Measurements from ENCODE around the gene MEGF11.

The MEGF11 gene

DNA sequence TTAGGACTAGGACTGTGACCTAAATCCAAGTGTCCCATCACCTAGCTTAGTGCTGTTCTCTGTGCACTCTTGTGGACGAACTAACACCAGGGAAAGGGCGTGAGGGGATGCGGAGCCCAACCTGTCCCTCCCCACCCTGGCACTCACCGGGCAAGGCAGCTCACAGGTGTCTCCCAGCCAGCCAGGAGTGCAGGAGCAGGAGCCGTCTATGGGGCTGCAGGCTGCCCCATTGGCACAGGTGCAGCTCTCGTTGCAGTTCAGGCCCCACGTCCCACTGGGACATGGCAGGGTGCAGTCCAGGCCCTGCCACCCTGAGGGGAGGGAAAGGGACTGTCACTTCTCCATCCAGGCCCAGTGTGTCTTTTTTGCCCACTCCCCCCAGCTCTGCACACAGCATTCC lies 324.0 kb downstream of the MEGF11 start:
- no peak for DNase-seq

DNA sequence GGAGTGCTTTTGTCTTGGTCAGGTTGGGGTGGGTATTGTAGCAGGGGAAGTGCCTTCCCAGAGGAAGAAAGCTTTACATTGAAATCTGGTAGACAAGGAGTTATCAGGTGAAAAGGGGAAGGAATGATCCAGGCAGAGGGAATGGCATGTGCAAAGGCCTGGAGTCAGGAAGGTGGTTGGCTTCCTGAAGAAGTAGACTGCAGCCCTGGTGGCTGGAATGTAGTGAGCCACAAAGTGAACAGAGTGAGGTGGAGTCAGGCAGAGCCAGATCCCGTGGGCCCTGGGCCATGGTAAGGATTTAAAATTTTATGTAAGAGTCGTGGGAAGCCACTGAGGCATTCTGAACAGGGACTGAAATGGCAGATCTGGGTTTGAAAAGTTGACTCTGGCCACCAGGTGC lies 326.0 kb downstream of the MEGF11 start:
- DNase-seq, result no peak

DNA sequence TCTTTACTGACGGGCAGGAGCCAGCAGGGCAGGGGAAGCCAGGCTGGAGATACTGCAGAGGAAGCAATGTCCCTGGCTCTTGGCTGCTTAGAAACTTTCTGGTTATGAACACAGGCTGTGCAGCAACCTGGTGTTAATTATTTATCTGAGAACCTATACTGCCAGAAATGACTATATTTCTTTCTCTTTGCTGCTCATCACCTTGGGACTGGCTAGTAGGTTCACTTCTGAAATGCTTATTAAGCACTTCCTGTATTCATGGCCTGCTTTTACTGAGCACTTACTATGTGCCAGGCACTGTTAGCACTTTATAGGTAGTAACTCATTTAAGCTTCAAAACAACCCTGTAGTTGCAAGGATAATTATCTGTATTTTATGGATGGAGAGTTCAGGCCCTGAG lies 326.7 kb downstream of the MEGF11 start:
- no peak for DNase-seq

DNA sequence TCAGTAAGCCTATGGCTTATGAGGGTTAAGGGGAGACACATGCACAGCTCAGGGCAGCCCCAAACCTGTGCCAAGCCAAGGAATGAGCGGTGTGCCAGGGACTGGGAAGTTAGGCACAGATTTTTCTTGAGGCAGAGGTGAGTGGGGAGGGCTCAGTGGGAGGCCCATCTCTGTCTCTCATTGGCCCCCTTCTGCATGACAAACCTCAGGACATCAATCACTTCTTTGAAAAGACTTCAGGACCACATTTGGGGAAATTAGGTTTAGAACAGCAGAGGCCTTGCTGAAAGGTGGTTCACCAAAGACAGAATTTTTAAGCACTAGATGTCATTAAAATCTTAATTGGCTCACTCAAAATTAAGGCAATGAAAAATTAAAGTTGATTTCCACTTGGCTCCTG lies 327.1 kb downstream of the MEGF11 start:
- DNase-seq, result no peak

DNA sequence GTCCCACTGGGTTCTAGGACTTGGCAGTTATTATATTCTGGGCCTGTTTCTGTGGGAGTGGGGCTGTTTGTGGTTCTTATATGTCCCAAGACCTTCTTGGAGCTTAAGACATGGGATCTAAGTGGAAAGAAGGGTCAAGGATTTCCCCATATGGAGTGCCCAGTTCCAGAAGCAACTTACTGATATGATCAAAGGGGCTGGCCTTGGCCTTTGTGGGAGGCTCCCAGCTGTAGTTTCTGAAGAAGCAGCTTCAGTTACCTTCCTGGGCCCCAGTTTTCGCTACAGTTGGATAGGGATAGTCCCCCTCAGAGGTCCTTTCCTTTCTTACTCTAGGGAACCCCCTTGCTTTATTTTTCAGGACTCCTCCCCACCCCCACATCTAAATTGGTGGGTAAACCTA lies 328.2 kb downstream of the MEGF11 start:
- no peak for DNase-seq

DNA sequence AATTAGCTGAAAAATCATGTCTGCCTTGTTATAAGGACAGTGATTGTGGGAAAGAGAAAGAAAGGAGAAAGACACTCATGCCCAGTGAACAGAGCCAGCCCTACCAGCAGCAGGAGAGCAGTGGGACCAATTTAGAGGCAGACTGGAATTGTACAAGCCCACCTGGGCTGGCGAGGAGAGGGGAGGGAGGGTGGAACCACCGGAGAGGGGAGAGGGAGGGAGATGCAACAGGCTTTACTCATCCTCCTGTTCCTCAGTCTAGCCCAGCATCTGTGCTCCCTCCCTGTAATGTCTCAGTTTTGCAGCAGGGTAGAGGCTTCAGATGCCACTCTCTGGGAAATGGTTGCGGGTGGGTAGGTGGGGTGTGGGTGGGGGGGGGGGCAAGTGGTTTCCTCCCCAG lies 329.5 kb downstream of the MEGF11 start:
- DNase-seq, result no peak

DNA sequence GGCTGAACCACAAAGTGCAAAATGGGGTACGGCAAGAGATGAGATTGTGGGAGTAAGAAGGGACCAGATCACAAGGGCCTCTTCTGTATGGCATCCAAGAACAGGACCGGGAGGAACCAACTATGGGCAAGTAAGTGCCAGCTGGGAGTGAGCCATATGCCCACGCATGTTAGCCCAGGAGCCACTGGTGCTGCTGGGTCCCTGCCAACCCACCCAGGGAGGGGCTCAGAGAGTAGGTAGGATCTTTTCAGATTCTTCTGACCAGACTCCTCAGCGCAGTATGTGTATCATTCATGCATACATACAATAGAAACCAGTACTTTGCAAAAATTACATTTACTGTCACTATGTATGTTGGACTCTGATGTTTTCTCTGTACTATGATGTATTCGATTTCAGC lies 330.3 kb downstream of the MEGF11 start:
- DNase-seq, result no peak

DNA sequence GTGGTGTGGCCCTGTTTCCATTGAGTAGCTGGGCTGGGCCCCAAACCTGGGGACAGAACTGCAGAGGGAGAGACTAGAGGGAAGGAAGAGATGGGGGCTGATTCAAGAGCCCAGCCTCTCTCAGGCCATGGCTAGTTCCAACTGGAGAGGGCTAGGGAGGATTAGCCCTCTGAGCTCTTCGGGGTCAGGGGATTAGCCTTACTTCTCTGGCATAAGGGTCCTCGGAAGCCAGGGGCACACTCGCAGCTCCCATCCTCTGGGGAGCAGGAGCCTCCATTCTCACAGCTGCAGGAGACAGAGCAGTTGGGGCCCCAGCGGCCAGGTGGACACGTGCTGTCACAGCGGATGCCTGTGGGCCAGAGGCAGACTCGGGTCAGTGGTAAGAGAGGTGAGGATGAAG lies 330.9 kb downstream of the MEGF11 start:
- no peak for DNase-seq

DNA sequence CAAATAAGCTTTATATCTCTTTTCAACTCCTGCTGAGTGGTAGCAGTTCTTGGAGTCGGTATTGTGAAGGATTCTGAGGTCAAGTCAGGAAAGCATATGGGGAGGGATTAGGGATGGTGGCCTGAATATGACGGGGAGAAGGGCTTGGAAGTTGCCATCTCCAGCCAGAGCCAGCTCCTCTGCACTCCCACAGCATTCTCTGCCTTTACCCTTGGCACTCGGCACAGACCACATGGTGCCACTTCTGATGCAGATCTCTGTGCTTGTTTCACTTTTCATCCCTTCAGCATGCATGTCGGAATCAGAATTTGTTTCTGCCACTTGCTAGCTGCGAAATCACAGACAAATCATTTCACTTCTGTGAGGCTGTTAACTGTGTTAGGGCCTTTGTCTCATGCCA lies 331.8 kb downstream of the MEGF11 start:
- DNase-seq, result no peak

DNA sequence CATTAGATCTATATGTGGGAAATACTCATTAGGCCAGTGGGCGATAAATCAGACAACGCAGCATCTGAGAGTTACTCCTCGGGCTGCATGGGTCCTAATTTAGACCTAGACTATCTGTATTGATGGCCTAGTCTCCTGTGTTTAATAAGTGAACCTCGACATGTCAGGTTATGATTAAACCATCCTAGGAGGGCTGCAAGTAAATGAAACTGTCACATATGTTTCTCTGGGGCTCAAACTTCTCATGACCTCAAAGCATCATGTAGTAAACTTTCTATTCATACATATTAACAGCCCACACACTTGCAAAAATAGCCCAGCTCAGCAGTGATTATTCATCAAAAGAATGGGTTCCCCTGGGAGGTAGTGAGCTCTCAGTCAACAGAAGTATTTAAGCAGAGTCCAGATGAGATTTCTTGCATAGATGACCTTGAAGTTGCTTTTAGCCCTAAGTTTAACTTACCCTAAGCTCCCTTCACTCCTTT lies 332.7 kb downstream of the MEGF11 start:
- DNase-seq, result no peak

DNA sequence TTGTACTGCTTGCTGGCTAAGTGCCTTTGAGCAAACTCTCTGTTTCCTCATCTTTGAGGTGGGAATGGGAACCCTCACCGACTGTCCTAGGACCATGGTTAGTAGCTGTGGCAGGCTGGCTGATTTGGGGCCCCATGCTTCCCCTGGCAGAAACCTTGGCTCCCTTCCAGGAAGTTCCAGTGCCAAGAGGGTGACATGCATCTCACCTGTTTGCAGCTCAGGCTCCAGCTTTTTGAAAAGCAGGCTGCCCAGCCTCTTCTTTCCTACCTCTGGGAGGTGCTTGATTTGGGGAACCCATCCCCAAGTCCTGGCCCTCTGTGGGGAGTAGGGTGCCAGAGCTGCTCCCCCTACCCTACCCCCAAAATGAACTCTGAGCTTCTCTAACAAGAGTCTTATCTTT lies 333.4 kb downstream of the MEGF11 start:
- DNase-seq, result no peak

DNA sequence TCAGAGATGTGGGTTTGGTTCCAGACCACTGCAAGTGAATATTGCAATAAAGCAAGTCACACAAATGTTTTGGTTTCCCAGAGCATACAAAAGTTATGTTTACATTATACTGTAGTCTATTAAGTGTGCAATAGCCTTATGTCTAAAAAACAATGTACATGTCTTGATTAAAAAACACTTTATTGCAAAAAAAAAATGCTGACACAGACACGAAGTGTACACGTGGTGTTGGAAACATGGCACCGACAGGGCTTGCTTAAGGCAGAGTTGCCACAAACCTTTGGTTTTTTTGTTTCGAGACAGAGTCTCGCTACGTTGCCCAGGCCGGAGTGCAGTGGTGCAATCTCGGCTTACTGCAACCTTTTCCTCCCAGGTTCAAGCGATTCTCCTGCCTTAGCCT lies 334.2 kb downstream of the MEGF11 start:
- DNase-seq, result no peak

DNA sequence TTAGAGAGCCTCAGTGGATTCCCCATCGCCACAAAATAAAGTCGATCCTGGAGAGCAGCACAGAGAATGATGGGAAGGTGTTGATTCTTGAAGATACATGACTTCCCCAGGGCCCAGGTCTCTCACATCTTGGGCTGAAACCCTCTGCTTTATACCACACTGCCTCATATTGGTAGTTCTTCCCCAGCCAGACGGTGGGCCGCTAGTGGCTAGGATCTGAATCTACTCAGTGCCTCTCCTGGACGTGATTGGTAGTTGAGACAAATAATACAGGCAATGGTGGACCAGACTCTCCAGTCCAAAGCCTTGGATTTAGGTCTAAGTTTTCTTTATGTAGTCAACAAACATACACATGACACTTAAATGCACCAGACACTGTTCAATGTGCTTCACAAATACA lies 334.6 kb downstream of the MEGF11 start:
- no peak for DNase-seq

DNA sequence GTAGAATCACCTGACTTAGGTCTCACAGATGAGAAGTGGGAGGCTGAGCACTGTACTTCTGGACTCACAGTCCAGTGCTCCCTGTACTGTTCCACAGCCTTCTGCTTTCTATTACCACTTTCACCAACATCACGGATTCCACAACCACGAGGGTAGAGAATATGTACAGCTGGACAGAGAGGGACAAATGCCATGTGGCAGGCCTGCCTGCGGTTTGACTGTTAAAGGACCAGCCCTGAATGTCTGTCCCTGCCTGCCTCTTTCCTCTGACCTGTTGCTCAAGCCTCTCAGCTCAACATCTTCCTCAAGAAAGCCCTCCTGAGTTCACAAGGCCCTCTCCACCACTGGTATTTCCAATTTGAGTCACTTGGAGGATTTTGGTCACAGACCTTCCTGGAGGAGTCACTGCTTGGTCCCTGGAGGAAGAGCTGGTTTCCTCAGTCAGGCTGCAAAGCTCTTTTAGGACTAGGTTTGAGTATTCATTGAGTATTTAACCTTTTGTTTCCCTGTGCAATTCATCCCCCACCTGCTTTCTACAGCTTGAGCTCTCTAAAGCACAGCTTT lies 335.1 kb downstream of the MEGF11 start:
- no peak for DNase-seq

DNA sequence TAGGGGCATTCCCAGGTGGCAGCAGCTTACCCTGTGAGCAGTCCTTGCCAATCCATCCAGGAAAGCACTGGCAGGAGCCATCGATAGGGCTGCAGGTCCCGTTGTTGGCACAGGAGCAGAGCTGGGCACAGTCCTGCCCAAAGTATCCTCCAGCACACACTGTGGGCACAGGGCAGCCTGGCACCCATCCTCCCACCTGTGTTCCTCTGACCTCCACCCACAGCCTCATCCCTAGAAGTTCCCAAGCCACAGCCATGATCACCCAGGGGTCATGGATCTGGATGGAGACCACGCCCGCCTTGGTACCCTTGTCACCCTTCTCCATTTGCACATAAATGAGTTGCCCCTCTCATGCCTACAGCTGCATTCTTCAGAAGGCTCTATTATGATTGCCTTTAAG lies 335.6 kb downstream of the MEGF11 start:
- DNase-seq, result no peak

DNA sequence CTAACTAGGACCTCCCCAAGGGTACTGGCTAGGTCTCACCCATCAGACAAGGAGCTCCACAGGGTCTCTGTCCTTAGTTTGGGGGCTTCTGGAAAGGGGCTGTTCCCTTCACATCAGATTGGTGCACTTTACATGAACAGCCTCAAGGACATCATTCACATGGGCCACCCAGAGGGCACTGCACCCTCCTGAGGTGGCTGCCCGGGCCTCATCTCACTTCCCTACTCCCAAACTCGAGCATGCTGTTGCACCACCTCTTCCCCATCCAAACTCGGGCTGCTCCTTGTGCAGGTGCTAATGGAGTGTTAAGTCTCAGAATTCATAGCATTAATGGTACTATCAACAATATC lies 336.2 kb downstream of the MEGF11 start:
- no peak for DNase-seq

DNA sequence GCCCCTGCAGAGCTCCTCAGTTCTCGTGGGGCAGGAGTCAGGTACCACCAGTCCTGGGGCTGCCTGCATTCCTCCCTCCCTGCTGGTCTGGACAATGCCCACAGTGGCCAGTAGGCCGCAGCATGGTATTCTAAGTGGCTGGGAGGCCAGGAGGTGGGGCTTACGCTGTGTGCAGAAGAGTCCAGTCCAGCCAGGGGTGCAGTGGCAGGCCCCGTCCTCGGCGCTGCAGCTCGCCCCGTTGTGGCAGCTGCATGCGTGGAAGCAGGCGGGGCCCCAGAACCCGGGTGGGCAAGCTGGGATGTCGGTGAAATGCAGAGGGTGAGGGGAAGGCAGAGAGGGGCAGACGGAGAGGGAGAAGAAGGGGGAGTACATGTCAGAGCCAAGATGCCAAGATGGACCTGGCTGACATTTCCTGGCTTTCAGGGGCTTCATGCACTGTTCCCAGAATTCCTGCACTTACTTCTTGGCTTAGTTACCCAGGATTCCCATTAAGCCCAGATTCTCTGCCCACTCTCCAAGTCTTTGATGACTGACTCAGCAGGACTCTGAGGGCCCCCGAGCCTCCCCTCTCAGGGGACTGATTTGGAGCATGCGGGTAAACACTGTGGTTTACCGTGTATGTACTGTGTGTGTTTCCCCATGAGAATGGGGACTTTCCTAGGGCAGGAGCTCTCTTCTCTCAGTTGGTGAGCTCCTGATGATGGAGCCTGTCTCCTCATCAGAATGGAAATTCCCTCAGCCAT lies 336.7 kb downstream of the MEGF11 start:
- DNase-seq, result no peak

DNA sequence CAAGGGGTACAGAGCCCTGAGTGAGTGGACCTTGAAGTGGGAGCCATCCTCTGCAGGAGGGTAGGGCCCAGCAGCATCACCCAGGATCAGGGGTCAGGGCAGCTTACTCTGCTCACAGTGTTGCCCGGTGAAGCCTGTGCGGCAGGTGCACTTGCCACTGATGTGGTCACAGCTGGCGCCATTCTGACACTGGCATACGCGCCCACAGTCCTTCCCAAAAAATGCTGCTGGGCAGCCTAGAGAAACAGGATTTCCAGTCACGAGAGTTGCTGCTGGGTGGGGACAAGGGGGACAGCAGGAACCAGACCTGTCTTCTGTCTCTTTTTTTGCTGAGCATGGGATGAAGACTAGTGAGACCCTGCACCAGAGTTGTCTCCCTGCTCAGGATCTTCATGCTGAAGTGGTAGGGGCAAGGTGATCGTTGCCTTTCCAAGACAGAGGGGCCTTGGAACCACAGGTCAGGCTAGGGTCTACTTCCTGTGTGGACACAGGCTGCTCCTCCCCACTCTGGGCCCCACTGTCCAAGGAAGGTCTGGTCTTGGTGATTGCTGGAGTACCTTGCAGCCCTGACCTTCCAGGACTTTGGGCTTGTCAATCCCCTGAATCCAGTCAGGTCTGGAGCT lies 337.4 kb downstream of the MEGF11 start:
- no peak for DNase-seq

DNA sequence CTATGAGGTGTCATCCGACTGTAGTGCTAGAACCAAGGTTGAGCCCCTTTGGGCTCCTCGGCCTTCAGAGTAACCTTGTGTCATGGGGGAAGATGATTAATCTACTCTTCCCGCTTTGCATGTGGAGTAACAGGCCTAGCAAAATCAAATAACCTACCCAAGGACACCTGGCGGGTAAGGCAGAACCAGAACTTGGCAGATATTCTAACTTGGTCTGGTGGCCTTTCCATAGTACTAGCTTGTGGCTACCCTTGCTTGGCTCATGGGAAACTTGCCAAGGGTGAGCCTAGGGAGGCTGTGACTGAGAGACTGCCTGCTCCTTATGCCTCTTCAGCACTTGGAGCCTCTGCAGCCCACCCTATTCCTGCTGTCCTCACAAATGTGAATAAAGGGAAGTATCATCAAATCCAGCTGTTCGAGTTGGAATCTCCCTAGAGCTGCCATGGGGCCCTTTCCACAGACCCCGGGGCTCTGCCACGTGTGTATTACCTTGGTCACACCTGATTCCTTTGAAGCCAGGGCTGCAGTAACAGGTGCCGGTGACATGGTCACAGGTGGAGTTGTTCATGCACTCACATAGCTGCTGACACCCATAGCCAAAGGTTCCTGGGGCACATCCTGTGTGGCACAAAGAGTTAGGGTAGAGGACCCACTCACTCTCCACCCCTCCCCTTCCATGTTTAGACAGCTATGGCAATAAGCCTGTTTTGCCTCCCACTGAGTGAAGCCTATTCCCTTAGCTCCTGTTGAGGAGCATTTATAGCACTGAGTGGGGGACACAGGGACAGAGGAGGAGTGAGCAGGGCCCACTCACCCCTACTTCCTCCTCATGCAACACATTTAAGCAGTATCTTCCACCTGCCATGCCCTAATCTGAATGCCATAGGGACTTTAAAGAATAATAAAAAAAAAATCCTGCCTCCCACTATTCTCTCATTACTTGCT lies 338.3 kb downstream of the MEGF11 start:
- no peak for DNase-seq

DNA sequence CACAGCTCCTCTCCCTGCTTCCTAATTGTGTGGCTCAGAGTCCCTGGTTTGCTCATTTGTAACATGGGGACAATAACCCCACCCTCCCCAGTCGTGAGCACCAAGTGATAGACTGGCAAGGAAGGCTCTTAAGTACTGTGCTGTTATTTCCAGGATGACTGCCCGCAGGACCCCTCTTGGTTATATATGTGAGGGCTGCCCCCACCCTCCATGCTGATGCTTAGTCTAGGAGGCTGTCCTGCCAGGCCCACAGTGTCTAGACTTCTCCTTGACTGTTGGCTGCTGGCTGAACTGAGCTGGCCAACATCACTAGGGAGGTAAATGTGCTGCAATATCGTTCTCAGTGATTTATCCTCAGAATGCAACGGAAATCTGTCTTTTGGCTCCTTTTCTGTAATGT lies 339.2 kb downstream of the MEGF11 start:
- DNase-seq, result no peak

DNA sequence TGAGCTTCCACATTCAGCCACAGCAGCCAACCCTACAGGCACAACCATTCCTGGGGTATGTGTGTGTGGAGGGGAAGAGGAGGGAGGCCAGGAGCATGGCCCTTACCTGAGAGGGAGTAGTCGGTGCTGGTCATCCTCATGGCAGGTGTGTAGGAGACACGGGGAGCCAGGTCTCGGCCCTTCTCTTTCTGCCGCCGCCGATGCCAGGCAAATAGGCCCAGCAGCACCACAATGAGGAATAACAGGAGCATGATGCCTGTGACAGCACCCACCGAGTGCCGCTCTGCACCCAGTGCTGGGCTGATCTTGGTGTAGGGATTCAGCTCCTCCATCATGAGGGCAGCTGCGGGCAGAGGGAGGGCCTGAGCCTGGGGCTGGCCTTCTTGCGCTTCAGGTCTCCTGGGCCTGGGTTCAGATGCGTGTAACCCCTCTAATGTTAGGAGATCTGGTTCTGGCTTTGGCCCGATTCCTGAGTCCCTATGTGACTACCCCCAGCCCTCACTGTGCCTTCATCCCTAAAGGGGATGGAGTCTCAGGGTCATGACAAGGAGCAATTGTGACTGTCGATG lies 339.8 kb downstream of the MEGF11 start:
- DNase-seq, result no peak

DNA sequence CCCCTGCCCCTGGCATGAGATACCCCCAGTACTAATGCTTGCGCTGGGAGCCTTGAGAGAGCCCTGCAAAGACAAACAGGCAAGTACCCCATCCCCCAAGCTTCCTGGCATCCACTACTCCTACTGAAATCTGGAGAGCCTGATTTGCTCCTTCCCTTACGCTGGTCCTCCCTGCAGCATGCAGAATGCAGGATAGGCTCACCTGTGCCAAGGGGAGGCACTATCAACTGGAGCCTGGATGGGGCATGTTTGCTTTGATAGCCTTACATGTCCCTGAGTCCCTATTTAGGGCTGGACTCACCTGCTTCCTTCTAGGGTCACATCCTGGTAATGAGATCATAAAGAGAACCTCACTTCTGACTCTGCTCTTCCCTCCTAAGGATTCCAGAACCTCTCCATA lies 341.3 kb downstream of the MEGF11 start:
- DNase-seq, result no peak

DNA sequence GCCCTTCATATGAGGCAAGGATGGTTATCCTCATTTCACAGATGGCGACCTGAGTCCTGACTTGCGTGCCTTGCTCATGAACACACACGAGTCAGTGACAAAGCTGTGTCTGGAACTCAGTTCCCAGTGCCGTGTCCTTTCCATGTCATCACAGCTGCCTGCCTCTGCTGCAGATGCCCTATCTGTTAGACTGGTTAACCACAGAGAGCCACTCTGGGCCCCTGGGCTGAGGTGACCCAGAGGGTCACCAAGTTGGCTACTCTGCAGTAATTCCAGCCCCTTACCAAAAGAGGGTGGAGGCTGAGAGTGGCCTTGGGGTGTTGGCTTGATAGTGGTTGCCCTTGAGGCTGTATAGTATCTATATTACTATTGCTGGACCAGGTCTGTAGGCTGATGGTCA lies 343.2 kb downstream of the MEGF11 start:
- no peak for DNase-seq
